Measurements from ENCODE around the gene CLUH.

- TF ChIP-seq USF1 (IDR thresholded peaks at IDR 0.05; ENCODE audit: borderline replicate concordance, low read depth) (no peak), CTCF (IDR thresholded peaks at IDR 0.05) (no peak), EZH2phosphoT487 (IDR thresholded peaks at IDR 0.05; ENCODE audit: borderline replicate concordance, low read depth) (no peak), NRF1 (IDR thresholded peaks at IDR 0.05; ENCODE audit: low read depth, low read length) (no peak), FOXJ3 (CRISPR knock-in tag; IDR thresholded peaks at IDR 0.05) (no peak), EP300 (IDR thresholded peaks at IDR 0.05; ENCODE audit: borderline replicate concordance in 1 of 2, low read depth in 1 of 2, low read length in 1 of 2) (no peak), RCOR1 (IDR thresholded peaks at IDR 0.05; ENCODE audit: low read length) (no peak), GATA2 (CRISPR knock-in tag; IDR thresholded peaks at IDR 0.05) (no peak), POLR2AphosphoS5 (IDR thresholded peaks at IDR 0.05; ENCODE audit: low read depth, low read length) (no peak), SIN3A (IDR thresholded peaks at IDR 0.05; ENCODE audit: borderline replicate concordance, low read depth, low read length) (no peak), NFIC (IDR thresholded peaks at IDR 0.05; ENCODE audit: borderline replicate concordance) (no peak), RFX5 (IDR thresholded peaks at IDR 0.05; ENCODE audit: low read length) (no peak)
Observed at GRCh38 chr17:2722611-2723010, 11.0 kb upstream of the CLUH start.

All from SK-N-SH (cell line).